Neuronal stem cell (in vitro differentiated cells): Measurements from ENCODE around the gene ZBTB5.
"Not testable (repeated sequence)": the region's sequence is repeated elsewhere in the genome, so short reads cannot be mapped to it uniquely, and the experiment has no call there.

Experiments used
- DNase-seq: peaks from one replicate; pipeline ENCODE4 v3.0.0-alpha.2; 2013; ENCODE audit warnings: low spot score
- H2AFZ ChIP-seq: one replicate; pipeline ENCODE4 v1.6.1; 2013; ENCODE audit warnings: mild to moderate bottlenecking, low read length, inconsistent platforms
- H2AK5ac ChIP-seq: 2 replicates; pipeline ENCODE4 v1.6.1; 2013; ENCODE audit warnings: low read depth, mild to moderate bottlenecking, inconsistent platforms, low read length, moderate library complexity, mixed read lengths
- H2BK120ac ChIP-seq: 2 replicates; pipeline ENCODE4 v1.6.1; 2013; ENCODE audit warnings: low read depth, mild to moderate bottlenecking, inconsistent platforms, low read length, moderate library complexity, mixed read lengths
- H2BK12ac ChIP-seq: one replicate; pipeline ENCODE4 v1.6.1; 2013; ENCODE audit warnings: low read length, inconsistent platforms
- H2BK15ac ChIP-seq: 2 replicates; pipeline ENCODE4 v1.6.1; 2013; ENCODE audit warnings: mild to moderate bottlenecking, low read length, inconsistent platforms, mixed read lengths
- H2BK5ac ChIP-seq: one replicate; pipeline ENCODE4 v1.6.1; 2013; ENCODE audit warnings: inconsistent platforms, mild to moderate bottlenecking, low read length, moderate library complexity
- H3K14ac ChIP-seq: one replicate; pipeline ENCODE4 v1.6.1; 2013; ENCODE audit warnings: low read length, inconsistent platforms
- H3K18ac ChIP-seq: 2 replicates; pipeline ENCODE4 v1.6.1; 2013; ENCODE audit warnings: low read length, inconsistent platforms
- H3K23ac ChIP-seq: 2 replicates; pipeline ENCODE4 v1.6.1; 2013; ENCODE audit warnings: low read depth, mild to moderate bottlenecking, mixed read lengths, low read length, inconsistent platforms; ENCODE audit not compliant: poor library complexity
- H3K27ac ChIP-seq: replicated peaks from 3 replicates; pipeline ENCODE4 v1.5.1; 2013; ENCODE audit warnings: low read length, inconsistent platforms
- H3K27me3 ChIP-seq, 3 experiments: 2 replicates each; pipeline ENCODE4 v1.6.1; 2013; ENCODE audit warnings: low read length in 3 of 3, mild to moderate bottlenecking in 2 of 3, inconsistent platforms in 1 of 3, low read depth in 1 of 3, mixed read lengths in 1 of 3, moderate library complexity in 1 of 3; ENCODE audit not compliant: control insufficient read depth in 3 of 3, insufficient read depth in 3 of 3
- H3K36me3 ChIP-seq, 2 donors: replicated peaks in 1 of 2; 2 replicates each; pipeline ENCODE4 v1.6.1; 2013; ENCODE audit warnings: low read length in 2 of 2; ENCODE audit not compliant: control insufficient read depth in 2 of 2, insufficient read depth in 2 of 2
- H3K4ac ChIP-seq: 2 replicates; pipeline ENCODE4 v1.6.1; 2013; ENCODE audit warnings: inconsistent platforms, mild to moderate bottlenecking, low read length, moderate library complexity
- H3K4me1 ChIP-seq, 2 donors: 1 replicate in 1 of 2; 2 replicates in 1 of 2; pipeline ENCODE4 v1.6.1; 2013; ENCODE audit warnings: low read length in 2 of 2, low read depth in 1 of 2; ENCODE audit not compliant: control insufficient read depth in 2 of 2, insufficient read depth in 1 of 2
- H3K4me2 ChIP-seq: one replicate; pipeline ENCODE4 v1.6.1; 2013; ENCODE audit warnings: mild to moderate bottlenecking, low read length, inconsistent platforms; ENCODE audit not compliant: insufficient read depth, poor library complexity, severe bottlenecking
- H3K4me3 ChIP-seq, 2 donors: 2 replicates each; pipeline ENCODE4 v1.5.1; 2013; ENCODE audit warnings: low read length in 2 of 2, mild to moderate bottlenecking in 2 of 2, inconsistent platforms in 1 of 2, moderate library complexity in 1 of 2
- H3K79me1 ChIP-seq: one replicate; pipeline ENCODE4 v1.6.1; 2013; ENCODE audit warnings: low read depth, mild to moderate bottlenecking, inconsistent platforms, low read length, moderate library complexity
- H3K9ac ChIP-seq: one replicate; pipeline ENCODE4 v1.6.1; 2013; ENCODE audit warnings: mild to moderate bottlenecking, low read depth, low read length, inconsistent platforms; ENCODE audit not compliant: poor library complexity
- H3K9me3 ChIP-seq, 2 donors: replicated peaks in 1 of 2; 2 replicates each; pipeline versions ENCODE3 to v1.6.1; 2013; ENCODE audit warnings: low read length in 2 of 2, mild to moderate bottlenecking in 2 of 2, inconsistent platforms in 1 of 2, low read depth in 1 of 2, mixed read lengths in 1 of 2, moderate library complexity in 1 of 2; ENCODE audit not compliant: control insufficient read depth in 2 of 2, insufficient read depth in 1 of 2
- H4K8ac ChIP-seq: one replicate; pipeline ENCODE4 v1.6.1; 2013; ENCODE audit warnings: low read depth, mild to moderate bottlenecking, inconsistent platforms, low read length, moderate library complexity
- H4K91ac ChIP-seq: one replicate; pipeline ENCODE4 v1.6.1; 2013; ENCODE audit warnings: low read length, low read depth, mild to moderate bottlenecking, inconsistent platforms; ENCODE audit not compliant: poor library complexity
- WGBS, 2 donors: extraction: QIAGEN DNeasy Blood & Tissue Kit; methylation state at CpG; one replicate each; pipeline ENCODE4 v1.1.7; 2013; ENCODE audit warnings: missing lambda C conversion rate in 2 of 2, mixed read lengths in 1 of 2; ENCODE audit not compliant: insufficient read length in 2 of 2, insufficient replicate concordance in 1 of 2; ENCODE audit errors: extremely low coverage in 2 of 2; 5-methylcytosine and 5-hydroxymethylcytosine counted together

Gene ZBTB5

GRCh38 chr9:37397948-37398347 lies 67.3 kb downstream of the ZBTB5 start:
- not testable (repeated sequence) for H3K27me3 ChIP-seq, H3K79me1 ChIP-seq, H4K91ac ChIP-seq, H4K8ac ChIP-seq, H3K4me2 ChIP-seq, H2BK15ac ChIP-seq, H2AK5ac ChIP-seq, H2AFZ ChIP-seq, H3K23ac ChIP-seq, H2BK120ac ChIP-seq, H2BK12ac ChIP-seq, H3K36me3 ChIP-seq, H2BK5ac ChIP-seq, DNase-seq, H3K4me3 ChIP-seq, H3K27ac ChIP-seq, H3K4ac ChIP-seq, H3K9ac ChIP-seq, H3K4me1 ChIP-seq, H3K9me3 ChIP-seq, H3K14ac ChIP-seq, H3K18ac ChIP-seq
- WGBS, 2 donors = no CpG with 5 or more reads among the region's 3 CpGs

- no peak overlapping the region for H3K9ac ChIP-seq
Observed at GRCh38 chr9:37395663-37396062, 69.6 kb downstream of the ZBTB5 start.

GRCh38 chr9:37395229-37395628 lies 70.0 kb downstream of the ZBTB5 start:
- no peak overlapping the region for H3K27ac ChIP-seq
- no peak overlapping the region for H3K4ac ChIP-seq
- H2BK12ac ChIP-seq = no peak overlapping the region
- no peaks in the 10 kb centered on the region for H3K27me3 ChIP-seq
- no peak overlapping the region for H3K18ac ChIP-seq
- H3K9ac ChIP-seq = no peak overlapping the region
- no peak overlapping the region for H2BK15ac ChIP-seq
- no peak overlapping the region for H3K23ac ChIP-seq
- no peak overlapping the region for H4K8ac ChIP-seq
- no peak overlapping the region for H3K14ac ChIP-seq
- H3K4me2 ChIP-seq = no peak overlapping the region
- H2AK5ac ChIP-seq = no peak overlapping the region
- H2AFZ ChIP-seq = no peak overlapping the region
- WGBS, 2 donors = no CpG with 5 or more reads among the region's 12 CpGs
- H3K36me3 ChIP-seq = no peaks in the 10 kb centered on the region
- H3K4me3 ChIP-seq = no peak overlapping the region
- no peak overlapping the region for H4K91ac ChIP-seq
- no peaks in the 10 kb centered on the region for H3K79me1 ChIP-seq
- no peak overlapping the region for H2BK120ac ChIP-seq
- H3K4me1 ChIP-seq = peaks cover 0 to 5% of the 10 kb centered on the region in 2 donors
- H2BK5ac ChIP-seq = no peak overlapping the region
- no peak for DNase-seq
- H3K9me3 ChIP-seq = no peaks in the 10 kb centered on the region

More at GRCh38 chr9:37395663-37396062, 69.6 kb downstream of the ZBTB5 start:
- no peak overlapping the region for H2BK15ac ChIP-seq
- no peaks in the 10 kb centered on the region for H3K79me1 ChIP-seq
- no peak overlapping the region for H4K8ac ChIP-seq
- no peak overlapping the region for H3K27ac ChIP-seq
- no peak overlapping the region for H2AK5ac ChIP-seq
- H3K4me1 ChIP-seq = peaks cover 0 to 5% of the 10 kb centered on the region in 2 donors
- no peak overlapping the region for H3K23ac ChIP-seq
- no peaks in the 10 kb centered on the region for H3K36me3 ChIP-seq
- H3K4me2 ChIP-seq = no peak overlapping the region
- H2BK120ac ChIP-seq = no peak overlapping the region
- no peak overlapping the region for H3K14ac ChIP-seq
- no peak overlapping the region for H2BK5ac ChIP-seq
- no peak overlapping the region for H2AFZ ChIP-seq
- H3K18ac ChIP-seq = no peak overlapping the region
- no peaks in the 10 kb centered on the region for H3K9me3 ChIP-seq
- H2BK12ac ChIP-seq = no peak overlapping the region
- H4K91ac ChIP-seq = no peak overlapping the region
- no peak overlapping the region for H3K4me3 ChIP-seq
- no peak for DNase-seq
- WGBS, 2 donors = no CpG with 5 or more reads among the region's 8 CpGs
- H3K27me3 ChIP-seq = no peaks in the 10 kb centered on the region
- no peak overlapping the region for H3K4ac ChIP-seq

GRCh38 chr9:37392272-37392671 lies 73.0 kb downstream of the ZBTB5 start:
- Histone ChIP-seq H3K79me1 (no peaks in the 10 kb centered on the region), H3K4me3 (no peak overlapping the region), H3K14ac (no peak overlapping the region), H4K8ac (no peak overlapping the region), H3K4ac (no peak overlapping the region), H3K4me2 (no peak overlapping the region), H3K9ac (no peak overlapping the region), H3K23ac (no peak overlapping the region), H2BK120ac (no peak overlapping the region), H2BK5ac (no peak overlapping the region), H3K9me3 (no peaks in the 10 kb centered on the region), H3K18ac (no peak overlapping the region), H2BK12ac (no peak overlapping the region), H3K27me3 (no peaks in the 10 kb centered on the region), H2AFZ (peak overlapping the region; percentile 12), H2BK15ac (no peak overlapping the region), H3K4me1 (peaks cover 0 to 5% of the 10 kb centered on the region in 2 donors), H2AK5ac (no peak overlapping the region), H3K36me3 (no peaks in the 10 kb centered on the region), H3K27ac (no peak overlapping the region), H4K91ac (no peak overlapping the region)
- no CpG with 5 or more reads among the region's 8 CpGs for WGBS, 2 donors
- DNase-seq = no peak
